ENCODE results near the gene COIL. TPM values are rescaled to one million over a fixed set of nuclear protein-coding genes. Genes with fewer than 3 reads are reported as not detected.

COIL gene
- total and polyA plus RNA-seq, 2 donors (not counting 3 experiments of a cell fraction or from before 2014, with no cell fraction given): 4.2 to 20.6 TPM

- Histone ChIP-seq H3K79me2 (ENCODE audit: control insufficient read depth, insufficient read depth, low read length) (no peaks in the 10 kb centered on the region), H3K27me3 (ENCODE audit: control insufficient read depth in 2 of 2, insufficient read depth in 2 of 2, low read length in 2 of 2) (no peaks in the 10 kb centered on the region), H3K27ac (ENCODE audit: insufficient read depth, low read depth, low read length) (no peak overlapping the region), H3K4me2 (ENCODE audit: insufficient read depth, low read length) (no peak overlapping the region), H3K9me3 (replicated peaks; ENCODE audit: control insufficient read depth, insufficient read depth, low read length) (peaks cover 1% of the 10 kb centered on the region), H3K4me3 (replicated peaks in 1 of 3; ENCODE audit: insufficient read depth in 1 of 3, low read depth in 1 of 3, low read length in 3 of 3) (no peak overlapping the region), H3K9ac (replicated peaks; ENCODE audit: extremely low read depth, insufficient read depth, low read length) (no peak overlapping the region), H3K36me3 (ENCODE audit: control insufficient read depth in 2 of 2, extremely low read depth in 1 of 2, insufficient read depth in 2 of 2, low read length in 2 of 2) (no peaks in the 10 kb centered on the region), H2AFZ (ENCODE audit: low read depth, low read length) (no peak overlapping the region), H3K9me1 (replicated peaks; ENCODE audit: control insufficient read depth, extremely low read depth, insufficient read depth, low read length) (no peaks in the 10 kb centered on the region), H3K4me1 (ENCODE audit: control insufficient read depth, extremely low read depth, insufficient read depth, low read length) (peaks cover 10% of the 10 kb centered on the region), H4K20me1 (replicated peaks; ENCODE audit: control insufficient read depth, extremely low read depth, insufficient read depth, low read length) (no peaks in the 10 kb centered on the region)
- BruUV-seq (replicated peaks): no TSS peak
- DNase-seq (ENCODE audit: low read depth, low spot score): no peak
- dilution Hi-C loops (cut with MboI; ENCODE audit: extremely low pct_ligation_motif_present, low sequenced_read_pairs): no loop called here
- intact Hi-C loops (cut with micrococcal nuclease): no loop called here
- TF ChIP-seq EZH2 (IDR thresholded peaks at IDR 0.05; ENCODE audit: borderline replicate concordance, low read depth, low read length, severe bottlenecking): no peak
- no peak for TF ChIP-seq MAX (IDR thresholded peaks at IDR 0.05; ENCODE audit: insufficient read depth, insufficient read length)
- no peak for TF ChIP-seq POLR2A (IDR thresholded peaks at IDR 0.05; ENCODE audit: low read depth, low read length)
- TF ChIP-seq GATA2 (IDR thresholded peaks at IDR 0.05; ENCODE audit: insufficient read depth, insufficient read length, low read depth, low read length): no peak
- ChIA-PET POLR2A (interaction anchor here (1.0 kb wide), 1 partner anchor 11 kb away, joined by 4 read pairs; the partner anchor contains the start of gene TRIM25), CTCF (interaction anchor here (1.3 kb wide), 1 partner anchor 11 kb away, joined by 3 read pairs; no protein-coding TSS in a partner anchor)
- FAIRE-seq: no peak
These were observed 35.8 kb downstream of the COIL start for GRCh38 chr17:56925088-56925487.

GRCh38 chr17:56919717-56920116 is 41.1 kb downstream of the COIL start:
- Histone ChIP-seq H3K9me1 (replicated peaks; ENCODE audit: control insufficient read depth, extremely low read depth, insufficient read depth, low read length) (no peaks in the 10 kb centered on the region), H3K4me2 (ENCODE audit: insufficient read depth, low read length) (no peak overlapping the region), H3K27me3 (ENCODE audit: control insufficient read depth in 2 of 2, insufficient read depth in 2 of 2, low read length in 2 of 2) (no peaks in the 10 kb centered on the region), H3K4me1 (ENCODE audit: control insufficient read depth, extremely low read depth, insufficient read depth, low read length) (peaks cover 28% of the 10 kb centered on the region), H2AFZ (ENCODE audit: low read depth, low read length) (no peak overlapping the region), H3K9me3 (replicated peaks; ENCODE audit: control insufficient read depth, insufficient read depth, low read length) (no peaks in the 10 kb centered on the region), H4K20me1 (replicated peaks; ENCODE audit: control insufficient read depth, extremely low read depth, insufficient read depth, low read length) (no peaks in the 10 kb centered on the region), H3K9ac (replicated peaks; ENCODE audit: extremely low read depth, insufficient read depth, low read length) (no peak overlapping the region), H3K27ac (ENCODE audit: insufficient read depth, low read depth, low read length) (no peak overlapping the region), H3K36me3 (ENCODE audit: control insufficient read depth in 2 of 2, extremely low read depth in 1 of 2, insufficient read depth in 2 of 2, low read length in 2 of 2) (no peaks in the 10 kb centered on the region), H3K4me3 (replicated peaks in 1 of 3; ENCODE audit: insufficient read depth in 1 of 3, low read depth in 1 of 3, low read length in 3 of 3) (no peak overlapping the region), H3K79me2 (ENCODE audit: control insufficient read depth, insufficient read depth, low read length) (no peaks in the 10 kb centered on the region)
- ChIA-PET CTCF (interaction anchor here (1.0 kb wide), 1 partner anchor 14 kb away, joined by 3 read pairs; no protein-coding TSS in a partner anchor), POLR2A (no interaction called here)
- intact Hi-C loops (cut with micrococcal nuclease) (no loop called here), dilution Hi-C loops (cut with MboI; ENCODE audit: extremely low pct_ligation_motif_present, low sequenced_read_pairs) (no loop called here)
- no peak for TF ChIP-seq MAX (IDR thresholded peaks at IDR 0.05; ENCODE audit: insufficient read depth, insufficient read length)
- no peak for TF ChIP-seq EZH2 (IDR thresholded peaks at IDR 0.05; ENCODE audit: borderline replicate concordance, low read depth, low read length, severe bottlenecking)
- TF ChIP-seq GATA2 (IDR thresholded peaks at IDR 0.05; ENCODE audit: insufficient read depth, insufficient read length, low read depth, low read length): no peak
- no peak for TF ChIP-seq JUN (IDR thresholded peaks at IDR 0.05; ENCODE audit: borderline replicate concordance, insufficient read depth, insufficient read length, low read depth)
- no peak for TF ChIP-seq MYC (IDR thresholded peaks at IDR 0.05; ENCODE audit: low read depth, low read length)
- TF ChIP-seq POLR2AphosphoS5 (IDR thresholded peaks at IDR 0.05; ENCODE audit: insufficient read depth, low read depth, low read length): no peak
- TF ChIP-seq FOS (IDR thresholded peaks at IDR 0.05; ENCODE audit: borderline replicate concordance, insufficient read depth, low read length): no peak
- no peak for TF ChIP-seq CTCF (IDR thresholded peaks at IDR 0.05; ENCODE audit: extremely low read depth in 1 of 2, insufficient read depth in 1 of 2, low read depth in 1 of 2, low read length in 2 of 2)
- no peak for TF ChIP-seq POLR2A (IDR thresholded peaks at IDR 0.05; ENCODE audit: low read depth, low read length)
- DNase-seq (ENCODE audit: low read depth, low spot score) (no peak), FAIRE-seq (no peak)
- BruUV-seq (replicated peaks): no TSS peak
